Lower leg skin (tissue), 4 donors: Measurements from ENCODE around the gene COA8. TPM values are rescaled to one million over a fixed set of nuclear protein-coding genes. Genes with fewer than 3 reads are reported as not detected.
A peak's percentile ranks its signal among the peaks of the same experiment; 100 is the strongest.

ENCODE experiments used
- DNase-seq, 2 donors: peaks; one replicate each; pipeline ENCODE4 v3.0.0-alpha.2; 2019; ENCODE audit warnings: low spot score in 2 of 2
- H3K4me3 ChIP-seq: fragments of 200-600 bp; sonication (generic); 2 replicates; pipeline ENCODE4 v1.5.1; 2017; ENCODE audit warnings: mild to moderate bottlenecking, low read depth; ENCODE audit not compliant: poor library complexity, severe bottlenecking
- CTCF ChIP-seq, 3 donors: fragments of 450-650 bp; IDR thresholded peaks; one replicate each; pipeline ENCODE4 v1.5.1; 2016; ENCODE audit warnings: antibody characterized with exemption in 3 of 3, mild to moderate bottlenecking in 3 of 3, moderate library complexity in 2 of 3
- POLR2A ChIP-seq, 2 donors: fragments of 450-650 bp; IDR thresholded peaks; one replicate each; pipeline ENCODE4 v1.6.1; 2016 to 2017; ENCODE audit warnings: antibody characterized with exemption in 2 of 2, mild to moderate bottlenecking in 1 of 2, moderate library complexity in 1 of 2
- WGBS, 2 donors: methylation state at CpG; one replicate each; pipeline ENCODE4 v1.1.5; 2018; 5-methylcytosine and 5-hydroxymethylcytosine counted together
- intact Hi-C: fragments of 100-400 bp; cut with DNase I; formaldehyde crosslinking; loops from one replicate; pipeline ENCODE4 v1.15.0; 2023; ENCODE audit warnings: low total_unique reads
- total RNA-seq, 4 donors: library from RNA; depleted of rRNA; stranded (reverse); fragments of >200 nt; gene quantifications; one replicate each; pipeline ENCODE4 v1.1.0, GENCODE V29; 2016

The COA8 gene
- total RNA-seq, 4 donors from 2014 or later: 21.0 to 32.9 (median 30.0) TPM

GRCh38 chr14:103548463-103549351, 14.1 kb upstream of the COA8 start:
- intact Hi-C loops: loop anchor here (5.0 kb wide), 1 partner anchor 46 kb away; no protein-coding TSS in a partner anchor
- H3K4me3 ChIP-seq: no peak overlapping the region
- 63 to 66% methylated on average over 18 to 27 of the region's 27 CpGs for WGBS, 2 donors
- no peak for TF ChIP-seq CTCF (IDR thresholded peaks at IDR 0.05)
- no peak for TF ChIP-seq POLR2A (IDR thresholded peaks at IDR 0.05)
- DNase-seq: no peak

GRCh38 chr14:103549361-103550311, 13.1 kb upstream of the COA8 start:
- H3K4me3 ChIP-seq: no peak overlapping the region
- no peak for TF ChIP-seq POLR2A (IDR thresholded peaks at IDR 0.05)
- TF ChIP-seq CTCF (IDR thresholded peaks at IDR 0.05): no peak
- 45 to 56% methylated on average over 26 to 30 of the region's 30 CpGs for WGBS, 2 donors
- intact Hi-C loops: loop anchor here (5.0 kb wide), 1 partner anchor 47 kb away; no protein-coding TSS in a partner anchor
- peak in 1 of 2 donors; percentile 87 for DNase-seq

GRCh38 chr14:103550451-103551337, 12.1 kb upstream of the COA8 start:
- H3K4me3 ChIP-seq: no peak overlapping the region
- TF ChIP-seq POLR2A (IDR thresholded peaks at IDR 0.05) (no peak), CTCF (IDR thresholded peaks at IDR 0.05) (no peak)
- 42 to 51% methylated on average over 20 to 22 of the region's 22 CpGs for WGBS, 2 donors
- DNase-seq: peak in 1 of 2 donors; percentile 88
- intact Hi-C loops: no loop called here

GRCh38 chr14:103551338-103551762, 11.4 kb upstream of the COA8 start:
- intact Hi-C loops: no loop called here
- no peak overlapping the region for H3K4me3 ChIP-seq
- peak; percentile 42 to 90 for DNase-seq
- TF ChIP-seq CTCF (IDR thresholded peaks at IDR 0.05) (no peak), POLR2A (IDR thresholded peaks at IDR 0.05) (no peak)
- WGBS, 2 donors: 30 to 58% methylated on average over 17 of the region's 17 CpGs
